NCI-H2107 treated with DMSO at 0.1 percent for 48 hours (cell line): ENCODE results near the gene TLR5.
A peak's percentile ranks its signal among the peaks of the same experiment; 100 is the strongest.

ENCODE experiments used
- DNase-seq: peaks from one replicate; lab custom pipeline; 2025; ENCODE audit not compliant: unreplicated experiment; lab: John Stamatoyannopoulos, UW

Gene TLR5

DNA sequence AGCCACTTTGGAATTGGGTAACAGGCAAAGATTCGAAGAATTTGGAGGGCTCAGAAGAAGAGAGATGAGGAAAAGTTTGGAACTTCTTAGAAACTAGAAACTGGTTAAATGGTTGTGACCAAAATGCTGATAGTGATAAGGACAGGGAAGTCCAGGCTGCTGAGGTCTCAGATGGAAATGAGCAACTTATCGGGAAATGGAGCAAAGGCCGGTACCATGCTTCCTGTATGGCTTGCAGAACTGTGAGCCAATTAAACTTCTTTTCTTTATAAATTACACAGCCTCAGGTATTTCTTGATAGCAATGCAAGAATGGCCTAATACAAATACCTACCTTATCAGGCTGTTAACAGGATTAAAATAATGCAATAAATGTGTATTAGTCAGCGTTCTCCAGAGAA, 9.4 kb upstream of the TLR5 start:
- no peak for DNase-seq

DNA sequence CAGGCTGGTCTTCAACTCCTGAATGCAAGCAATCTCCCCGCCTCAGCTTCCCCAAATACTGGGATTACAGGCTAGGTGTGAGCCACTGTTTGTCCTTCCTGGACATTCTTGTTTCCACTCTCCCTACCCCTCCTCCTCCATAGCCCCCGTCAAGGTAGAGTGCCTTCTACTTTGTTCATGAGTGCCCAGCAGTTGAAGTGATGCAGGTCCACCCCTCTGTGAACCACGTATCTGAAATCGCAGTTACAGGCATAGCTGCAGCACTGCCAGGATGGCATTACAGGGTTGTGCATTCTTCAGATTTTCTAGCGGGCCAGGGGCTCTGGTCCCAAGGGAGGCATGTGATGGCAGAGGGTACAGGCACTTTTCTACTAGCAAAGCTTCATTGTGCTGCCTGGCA, 7.4 kb upstream of the TLR5 start:
- DNase-seq = no peak

DNA sequence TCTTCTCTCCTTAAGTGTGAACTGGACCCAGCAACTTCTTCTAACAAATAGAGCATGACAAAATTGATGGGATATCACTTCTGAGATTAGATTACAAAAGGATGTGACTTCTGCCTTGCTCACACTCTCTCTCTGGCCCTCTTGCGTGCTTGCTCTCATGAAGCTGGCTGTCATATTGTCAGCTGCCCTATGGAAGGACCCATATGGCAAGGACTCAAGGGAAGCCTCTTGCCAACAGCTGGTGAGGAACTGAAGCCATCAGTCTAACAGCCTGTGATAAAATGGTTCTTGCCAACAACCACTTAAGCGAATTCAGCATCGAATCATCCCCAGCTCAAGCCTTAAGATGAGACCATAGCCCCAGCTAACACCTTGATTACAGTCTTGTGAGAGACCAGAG, 4.8 kb upstream of the TLR5 start:
- DNase-seq = no peak

DNA sequence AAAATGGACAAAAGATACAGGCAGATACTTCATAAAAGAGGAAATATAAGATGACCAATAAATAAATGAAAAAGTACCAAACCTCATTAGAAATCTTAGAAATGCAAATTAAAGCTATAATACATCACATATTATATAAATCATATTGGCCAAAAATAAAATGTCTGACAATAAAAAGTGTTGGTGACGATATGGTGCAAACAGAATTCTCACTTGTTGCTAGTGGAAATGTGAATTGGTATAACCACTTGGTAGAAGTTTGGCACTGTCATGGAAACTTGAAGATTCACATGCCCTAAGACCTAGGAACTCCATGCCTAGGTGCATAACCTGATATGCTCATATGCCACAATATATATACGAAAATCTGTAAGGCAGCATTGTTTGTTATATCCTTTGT, 4.4 kb upstream of the TLR5 start:
- no peak for DNase-seq

DNA sequence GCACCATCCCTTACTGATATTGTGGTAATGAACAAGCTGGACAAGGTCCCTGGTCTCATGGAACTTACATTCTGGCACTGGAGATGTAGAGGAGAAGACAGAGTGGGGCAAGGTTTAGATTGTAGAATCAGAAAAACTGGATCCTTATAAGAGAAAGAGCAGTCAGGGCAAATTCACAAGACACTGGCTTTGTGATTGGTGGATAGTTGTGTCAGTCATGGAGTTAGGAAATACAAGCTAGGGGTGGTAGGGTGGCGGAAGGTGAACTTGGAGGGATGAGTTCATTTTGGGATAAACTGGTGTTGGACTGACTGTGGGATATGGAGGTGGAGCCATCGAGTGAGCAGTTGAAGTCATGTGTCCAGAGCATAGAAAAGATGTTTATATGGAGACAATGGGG, 3.7 kb upstream of the TLR5 start:
- DNase-seq = no peak

DNA sequence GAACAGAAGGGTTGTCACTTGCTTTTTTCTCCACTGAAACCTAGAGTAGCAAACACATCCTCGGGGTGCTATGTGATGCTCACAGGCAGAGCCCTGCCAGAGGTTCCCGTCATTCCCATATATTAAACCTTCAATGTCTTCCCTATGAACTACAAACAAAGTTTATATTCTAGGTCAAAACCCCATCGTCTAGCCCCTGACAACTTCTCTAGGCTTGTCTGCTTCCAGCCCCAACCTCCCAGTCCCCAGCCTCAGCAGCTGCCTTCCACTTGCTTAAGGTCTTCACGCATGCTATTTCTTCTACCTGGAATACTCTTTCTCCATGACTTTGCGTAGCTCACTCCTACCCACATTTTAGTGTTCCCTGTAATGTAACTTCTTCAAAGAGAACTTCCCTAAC, 1.9 kb upstream of the TLR5 start:
- DNase-seq = no peak

DNA sequence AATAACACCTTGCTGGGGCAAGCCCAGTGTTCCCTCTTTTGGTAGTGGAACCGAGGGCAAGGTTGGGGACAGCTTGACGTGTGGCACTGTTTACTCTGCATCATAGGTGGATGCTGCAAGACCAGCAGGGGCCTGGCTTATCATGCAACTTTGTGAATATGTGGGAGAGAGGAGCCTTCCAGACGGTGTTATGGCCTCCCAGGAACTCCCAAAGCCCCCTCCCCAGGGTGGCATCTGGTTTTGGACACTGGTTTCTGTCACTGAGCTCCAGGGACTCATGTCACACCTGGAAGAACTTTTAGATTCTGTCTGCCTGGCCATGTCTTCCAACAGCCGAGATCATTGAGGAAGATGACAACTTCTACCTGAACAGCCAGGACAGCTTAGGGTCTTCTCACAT, 1.4 kb upstream of the TLR5 start:
- DNase-seq = no peak

DNA sequence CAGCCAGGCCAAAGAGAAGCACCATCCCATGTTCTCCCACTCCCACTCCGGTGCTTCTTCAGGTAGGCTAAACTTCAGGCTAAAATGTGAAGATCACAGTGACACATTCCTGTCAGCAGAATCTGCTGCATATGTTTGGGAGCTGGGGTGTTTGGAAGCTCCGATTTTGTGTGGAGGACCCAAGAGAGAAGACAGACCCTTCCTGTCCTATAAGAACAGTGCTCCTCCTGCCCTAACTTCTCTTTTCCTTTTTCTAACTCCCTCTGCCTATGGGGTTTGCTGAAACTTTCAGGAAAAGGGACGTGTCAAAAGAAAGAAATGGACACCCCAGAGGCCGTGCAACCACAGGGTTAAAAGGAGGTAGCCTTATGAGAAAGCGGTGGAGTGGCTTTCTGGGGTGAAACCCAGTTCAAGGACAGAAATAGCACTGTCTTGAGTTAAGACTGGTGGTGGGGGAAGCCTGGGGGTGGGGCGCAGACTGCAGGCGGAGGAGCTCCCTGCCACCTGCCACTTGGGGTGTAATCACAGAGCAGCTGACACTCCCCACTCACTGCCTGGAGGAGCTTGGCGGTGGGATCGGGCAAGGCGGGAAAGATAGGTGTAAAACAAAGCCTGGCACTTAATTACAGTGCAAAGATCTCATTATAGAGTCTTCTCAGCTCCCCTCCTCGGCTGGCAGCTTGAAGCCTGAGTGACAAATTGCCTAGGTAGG, 645 bp upstream of the TLR5 start:
- peak; percentile 49 for DNase-seq

DNA sequence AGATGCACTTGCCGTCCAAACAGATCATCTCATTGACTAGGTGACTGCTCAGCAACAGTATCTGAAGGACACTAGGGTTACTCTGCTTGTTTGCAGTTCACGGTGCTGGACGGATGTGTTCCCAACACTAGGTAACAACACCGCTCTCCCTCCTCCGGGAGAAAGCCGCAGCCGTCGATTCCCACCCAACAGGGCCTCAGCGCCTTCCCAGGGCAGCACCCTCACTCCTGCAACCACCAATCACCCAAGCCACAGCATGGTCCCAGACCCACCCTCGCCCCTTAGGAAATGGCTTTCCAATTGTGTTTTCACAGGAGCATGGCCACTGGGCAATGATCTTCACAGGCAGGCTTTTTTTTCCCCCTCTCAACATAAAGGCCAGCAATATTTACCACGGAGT, 779 bp downstream of the TLR5 start:
- no peak for DNase-seq

DNA sequence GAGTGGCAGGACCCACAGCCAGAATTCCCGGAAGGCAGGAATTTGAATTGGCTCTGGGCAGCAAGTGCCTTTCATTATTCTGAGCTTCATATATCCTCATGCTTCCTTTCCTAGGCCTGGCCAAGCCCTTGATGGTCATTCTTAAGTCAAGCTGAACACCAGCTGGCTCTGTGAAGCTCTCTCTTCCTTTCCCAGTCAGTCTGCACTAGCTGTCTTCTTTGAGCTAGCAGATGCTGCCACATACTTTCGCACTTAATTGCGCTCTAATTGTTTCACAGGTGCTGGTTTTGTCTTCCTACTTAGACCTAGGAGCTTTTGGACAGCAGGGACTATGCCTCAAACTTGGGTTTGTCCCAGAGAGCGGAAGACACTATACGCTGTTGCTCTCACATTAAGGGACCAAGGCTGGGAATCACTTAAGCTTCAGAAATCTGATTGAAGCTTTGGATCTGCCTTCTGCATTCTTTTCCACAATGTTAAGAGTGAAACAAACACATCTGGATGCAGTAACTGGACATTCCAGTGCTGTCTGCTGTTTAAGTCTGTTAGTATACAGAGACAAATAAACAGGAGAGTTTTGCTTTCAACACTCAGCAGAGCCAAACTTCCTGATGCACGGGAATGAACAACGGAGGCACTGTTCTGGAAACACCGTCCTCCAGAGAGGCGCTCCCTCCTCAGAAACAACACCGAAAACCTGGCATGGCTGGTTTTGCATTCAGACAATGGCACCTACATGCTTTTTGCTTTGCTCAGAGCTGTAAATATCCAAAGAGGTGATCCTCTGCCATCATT, 2.2 kb downstream of the TLR5 start:
- DNase-seq = no peak

DNA sequence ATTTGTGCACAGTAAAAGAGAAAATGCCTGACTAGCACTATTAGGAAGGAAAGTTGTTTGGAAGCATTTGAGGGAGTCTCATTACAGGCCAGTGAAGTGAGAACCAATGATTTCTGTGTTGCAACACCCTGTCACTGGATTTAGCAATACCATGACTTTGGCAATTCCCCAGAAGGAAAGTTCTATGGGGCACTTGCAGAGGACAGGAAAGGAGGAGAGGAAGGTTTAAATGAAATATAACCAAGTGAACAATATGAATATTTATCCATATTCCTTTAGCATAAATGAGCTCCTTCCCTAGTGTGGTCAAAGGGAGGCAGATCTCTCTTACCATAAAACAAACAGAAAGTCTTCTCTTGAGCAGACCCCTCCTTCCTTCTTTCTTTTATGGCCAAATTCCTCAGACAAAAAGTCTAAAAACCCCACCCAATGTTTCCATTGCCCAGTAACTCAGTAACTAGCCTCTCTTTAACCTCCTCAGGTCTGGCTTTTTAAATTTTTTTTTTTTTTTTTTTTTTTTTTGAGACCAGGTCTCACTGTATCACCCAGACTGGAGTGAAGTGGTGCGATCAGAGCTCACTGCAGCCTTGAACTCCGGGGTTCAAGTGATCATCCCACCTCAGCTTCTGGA, 5.5 kb downstream of the TLR5 start:
- no peak for DNase-seq

DNA sequence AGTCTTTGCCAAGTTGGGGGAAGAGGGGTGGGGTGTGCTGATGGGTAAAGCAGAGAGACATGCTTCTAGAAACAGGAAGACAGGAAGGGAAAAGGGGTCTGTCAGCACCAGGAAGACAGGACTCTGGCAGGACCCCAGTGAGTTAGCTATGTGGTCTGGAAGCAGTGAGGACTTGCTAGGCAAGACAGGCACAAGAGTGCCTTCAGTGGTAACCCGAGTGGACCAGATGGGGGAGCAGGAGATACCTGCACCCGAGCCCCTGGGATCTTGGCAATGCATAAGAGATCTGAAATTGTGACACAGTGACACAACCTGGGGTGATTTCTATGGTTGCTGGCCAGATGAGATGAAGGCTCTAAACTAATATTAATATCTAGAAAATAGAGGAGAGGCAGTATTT, 7.0 kb downstream of the TLR5 start:
- no peak for DNase-seq

DNA sequence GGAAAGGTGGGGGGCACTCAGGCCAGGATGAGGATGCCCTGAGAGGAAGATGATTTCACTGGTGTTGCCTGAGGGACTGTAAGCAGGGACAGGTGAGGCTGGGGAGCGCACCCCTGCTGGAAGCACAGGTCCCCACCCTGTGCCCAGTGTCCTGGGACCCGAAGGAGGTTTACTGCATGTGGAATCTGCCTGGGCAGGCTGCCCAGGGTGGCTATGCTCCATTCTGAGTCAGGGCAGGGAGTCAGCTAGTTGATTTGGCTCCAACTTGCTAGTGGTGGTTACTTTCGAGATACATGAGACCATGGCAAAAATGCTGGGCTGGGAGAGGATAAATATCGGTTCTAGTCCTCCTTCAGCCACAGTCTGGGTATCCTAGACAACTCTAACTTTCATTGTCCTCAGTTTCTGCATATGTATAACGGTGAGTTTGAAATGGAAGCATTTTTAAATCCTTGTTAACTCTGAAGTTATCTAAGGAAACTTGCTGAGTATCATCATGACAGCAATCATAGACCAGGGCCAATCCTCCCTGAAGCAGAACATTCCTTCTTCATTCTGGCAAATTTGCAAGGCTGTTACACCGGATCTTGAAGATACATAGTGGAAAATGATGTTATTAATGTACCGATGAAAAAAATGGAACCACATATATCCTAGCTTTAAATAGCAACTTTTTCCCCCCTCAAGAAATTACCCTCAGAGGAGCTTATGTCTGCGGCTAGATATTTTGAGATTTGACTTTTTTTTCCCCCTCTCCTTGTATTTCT, 7.7 kb downstream of the TLR5 start:
- DNase-seq = no peak

DNA sequence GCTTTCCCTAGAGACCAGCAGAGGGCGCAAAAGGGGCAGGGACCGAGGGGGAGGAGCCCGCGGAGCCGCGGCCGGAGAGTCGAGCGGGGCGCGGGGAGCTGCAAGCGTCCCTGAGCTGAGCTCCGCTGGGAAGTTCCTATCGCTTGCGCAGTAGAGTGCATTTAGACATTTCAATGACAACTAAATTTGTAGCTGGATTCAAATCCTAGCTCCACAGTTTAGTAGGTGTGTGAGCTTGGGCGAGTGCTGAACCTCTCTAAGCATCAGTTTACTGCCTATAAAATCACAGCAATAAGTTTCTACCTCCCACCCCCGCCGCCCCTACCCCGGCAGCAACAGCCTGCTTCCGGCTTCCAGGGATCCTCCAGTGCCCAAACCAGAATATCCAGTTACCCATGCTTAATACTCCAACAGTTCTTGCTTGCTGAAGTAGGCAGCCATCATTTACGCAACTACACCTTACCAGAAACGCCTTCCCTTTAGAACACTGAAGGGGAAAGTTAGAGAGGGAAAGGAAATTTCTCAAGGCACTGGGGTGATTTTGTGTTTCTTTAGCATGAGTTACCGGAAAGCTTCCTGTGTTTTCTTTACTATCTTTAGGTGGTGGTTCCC, 9.1 kb downstream of the TLR5 start:
- peak; percentile 74 for DNase-seq

DNA sequence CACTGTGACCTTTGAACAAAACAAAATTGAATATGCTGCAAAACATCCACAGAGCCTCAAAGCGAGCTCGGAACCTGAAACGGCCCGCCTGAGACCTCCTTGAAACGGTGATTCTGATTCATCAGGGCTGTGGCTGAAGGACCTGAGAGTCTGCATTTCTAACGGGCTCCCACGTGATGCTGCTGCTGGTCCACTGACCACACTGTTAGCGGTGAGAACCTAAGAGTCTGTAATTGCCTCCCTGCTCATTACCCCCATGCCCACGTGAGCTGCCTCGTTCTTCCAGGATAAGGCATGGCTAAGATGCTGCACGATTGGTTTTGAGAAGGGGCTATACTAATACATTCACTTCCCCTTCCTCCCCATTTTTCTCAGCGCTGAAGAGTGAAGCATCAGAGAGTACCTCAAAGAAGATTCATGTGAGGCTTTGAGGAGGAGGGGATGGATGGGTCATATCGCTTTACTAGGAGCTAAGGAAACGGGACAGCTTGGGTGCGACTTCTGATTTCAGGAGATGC, 9.7 kb downstream of the TLR5 start:
- DNase-seq = peak; percentile 55

DNA sequence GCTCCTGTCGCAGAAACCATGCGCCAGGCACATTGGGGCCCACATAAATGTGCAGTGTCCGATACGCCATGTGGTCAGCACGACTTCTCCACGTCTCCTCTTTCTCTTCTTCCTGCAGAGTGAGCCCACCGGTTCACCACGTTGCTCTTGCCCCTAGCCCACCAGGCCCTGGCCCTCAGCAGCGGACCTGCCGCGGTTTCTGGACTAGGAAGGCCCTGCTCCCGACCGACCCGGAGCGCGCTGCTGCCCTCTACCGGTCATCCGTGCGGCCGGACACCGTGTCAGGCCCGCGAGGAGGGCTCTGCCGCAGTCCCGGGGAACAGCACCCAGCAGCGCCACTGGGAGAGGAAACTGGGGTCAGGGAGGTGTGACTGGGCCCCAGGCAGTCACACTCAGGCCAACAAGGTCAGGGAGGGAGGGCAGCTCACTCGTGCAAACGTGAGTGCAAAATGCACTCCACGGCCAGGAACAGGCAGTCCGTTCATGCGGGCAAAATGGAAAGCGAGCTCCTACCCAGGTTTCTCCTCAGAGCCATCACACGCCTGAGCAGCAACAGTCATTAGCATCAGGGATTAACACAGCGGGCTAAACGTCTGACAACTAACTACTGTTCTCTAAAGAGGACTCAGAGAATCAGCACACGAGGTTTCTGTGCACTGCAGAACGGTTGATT, 13.7 kb downstream of the TLR5 start:
- DNase-seq = no peak

DNA sequence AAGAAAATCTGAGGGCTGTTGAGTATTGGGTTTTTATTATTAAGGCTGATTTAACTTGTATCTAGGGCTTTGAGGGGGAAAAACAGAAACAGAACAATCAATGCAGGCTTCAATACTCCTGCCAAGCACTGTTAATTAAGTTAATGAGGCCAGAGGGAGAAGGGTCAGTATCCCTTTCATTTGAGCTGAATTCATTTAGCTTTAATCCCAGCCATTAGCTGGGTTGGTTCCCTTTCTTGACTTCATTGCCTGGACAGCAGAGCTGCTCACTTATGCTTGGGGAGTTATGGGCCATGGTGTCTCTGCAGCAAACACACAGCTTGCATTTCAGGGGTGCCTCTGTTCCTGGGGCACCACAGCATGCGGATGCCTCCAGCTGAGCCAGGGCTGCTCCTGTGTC, 16.3 kb downstream of the TLR5 start:
- DNase-seq = no peak

DNA sequence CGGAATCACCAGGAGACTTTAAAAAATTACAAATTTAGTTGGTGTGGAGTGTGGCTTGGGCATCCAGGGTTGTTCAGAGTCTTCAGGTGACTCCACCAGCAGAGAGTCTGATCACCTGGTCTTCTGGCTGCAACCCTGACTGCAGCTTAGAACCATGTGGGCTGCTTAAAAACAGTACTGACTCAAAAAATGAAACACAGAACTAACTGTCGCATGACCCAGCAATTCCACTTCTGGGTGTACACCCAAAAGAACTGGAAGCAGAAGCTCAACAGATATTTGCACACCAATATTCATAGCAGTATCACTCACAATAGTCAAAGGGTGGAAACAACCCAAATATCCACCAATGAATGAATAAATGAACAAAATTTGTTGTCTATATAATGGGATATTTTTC, 17.3 kb downstream of the TLR5 start:
- no peak for DNase-seq

DNA sequence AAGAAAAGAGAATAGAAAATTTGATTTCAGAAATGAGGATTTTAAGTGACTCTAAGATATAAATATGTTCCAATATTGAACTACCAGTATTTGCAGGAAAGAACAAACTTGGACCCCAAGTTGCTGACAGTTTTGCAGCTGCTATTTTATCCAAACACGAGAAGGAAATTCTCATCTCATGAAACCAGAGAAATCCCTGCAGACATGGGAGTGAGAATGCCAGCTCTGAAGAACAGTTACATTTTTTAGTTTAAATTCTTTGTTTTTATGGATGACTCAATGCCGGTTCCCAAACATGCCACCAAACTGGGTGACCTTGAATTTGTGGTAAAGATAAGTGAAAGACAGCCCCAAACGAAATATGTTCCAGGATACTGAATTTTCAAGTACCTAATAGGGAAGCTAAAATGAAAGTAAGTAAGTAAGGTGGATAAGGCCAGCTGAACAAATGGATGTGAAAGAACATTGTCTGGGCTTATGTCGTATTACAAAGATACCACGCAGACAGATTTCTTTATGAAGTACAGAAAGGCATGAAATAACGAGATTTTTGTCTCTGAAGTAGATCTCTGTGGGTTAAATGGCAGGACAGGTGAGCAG, 19.9 kb downstream of the TLR5 start:
- peak; percentile 49 for DNase-seq

DNA sequence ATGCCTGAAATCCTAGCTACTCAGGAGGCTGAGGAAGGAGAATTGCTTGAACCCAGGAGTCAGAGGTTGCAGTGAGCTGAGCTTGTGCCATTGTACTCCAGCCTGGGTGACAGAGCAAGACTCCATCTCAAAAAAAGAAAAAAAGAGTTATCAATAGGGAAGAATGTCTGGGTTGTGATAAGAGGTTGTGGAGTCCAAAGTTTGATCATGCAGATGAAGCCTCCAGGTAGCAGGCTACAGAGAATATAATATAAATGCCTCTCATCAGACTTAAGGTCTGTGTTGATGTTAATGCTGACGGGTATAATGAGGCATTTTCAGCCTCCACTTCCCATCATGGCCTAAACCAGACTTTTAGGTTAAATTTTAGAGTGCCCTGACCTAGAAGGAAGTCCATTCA, 24.6 kb downstream of the TLR5 start:
- no peak for DNase-seq
